ENCODE results near the gene GPR39.
"Not testable (repeated sequence)": the region's sequence is repeated elsewhere in the genome, so short reads cannot be mapped to it uniquely, and the experiment has no call there.

GPR39 gene

GRCh38 chr2:132497591-132497990, 81.0 kb downstream of the GPR39 start:
- DNase-seq = peak in 1 of 3 experiments; percentile 38

GRCh38 chr2:132503701-132504100, 87.1 kb downstream of the GPR39 start:
- DNase-seq = no peak

GRCh38 chr2:132515010-132515409, 98.4 kb downstream of the GPR39 start:
- DNase-seq = no peak

GRCh38 chr2:132517386-132517785, 100.8 kb downstream of the GPR39 start:
- no peak for DNase-seq

- DNase-seq = no peak
Observed at GRCh38 chr2:132518302-132518701, 101.7 kb downstream of the GPR39 start.

- DNase-seq = no peak
Observed at GRCh38 chr2:132519566-132519965, 103.0 kb downstream of the GPR39 start.

GRCh38 chr2:132521341-132521740, 104.7 kb downstream of the GPR39 start:
- no peak for DNase-seq

- no peak for DNase-seq
Observed at GRCh38 chr2:132522901-132523300, 106.3 kb downstream of the GPR39 start.

GRCh38 chr2:132537061-132537460, 120.5 kb downstream of the GPR39 start:
- not testable (repeated sequence) for DNase-seq

GRCh38 chr2:132538331-132538855, 121.8 kb downstream of the GPR39 start:
- DNase-seq = peak in 2 of 3 experiments; percentile 1

GRCh38 chr2:132540166-132540565, 123.6 kb downstream of the GPR39 start:
- no peak for DNase-seq

- DNase-seq = no peak
Observed at GRCh38 chr2:132542953-132543569, 126.5 kb downstream of the GPR39 start.

- no peak for DNase-seq
Observed at GRCh38 chr2:132544006-132544630, 127.5 kb downstream of the GPR39 start.

GRCh38 chr2:132547090-132547687, 130.6 kb downstream of the GPR39 start:
- DNase-seq = peak; percentile 4 to 64 (median 63)

GRCh38 chr2:132549935-132550670, 133.5 kb downstream of the GPR39 start:
- peak in 2 of 3 experiments; percentile 0 to 58 for DNase-seq

GRCh38 chr2:132550946-132551345, 134.3 kb downstream of the GPR39 start:
- no peak for DNase-seq

- no peak for DNase-seq
Observed at GRCh38 chr2:132557694-132558093, 141.1 kb downstream of the GPR39 start.

- no peak for DNase-seq
Observed at GRCh38 chr2:132559326-132559725, 142.7 kb downstream of the GPR39 start.

GRCh38 chr2:132559921-132560320, 143.3 kb downstream of the GPR39 start:
- DNase-seq = no peak

- DNase-seq = no peak
Observed at GRCh38 chr2:132560562-132560961, 144.0 kb downstream of the GPR39 start.

- DNase-seq = no peak
Observed at GRCh38 chr2:132562245-132562644, 145.6 kb downstream of the GPR39 start.

GRCh38 chr2:132564065-132564464, 147.5 kb downstream of the GPR39 start:
- DNase-seq = no peak

- DNase-seq = peak in 1 of 3 experiments; percentile 0
Observed at GRCh38 chr2:132566379-132566778, 149.8 kb downstream of the GPR39 start.
